ENCODE data around the gene TATDN3.
"Not testable (repeated sequence)": the region's sequence is repeated elsewhere in the genome, so short reads cannot be mapped to it uniquely, and the experiment has no call there.

GRCh38 chr1:212779086-212779485 lies 12.6 kb upstream of the TATDN3 start:
- TF ChIP-seq CTCF, POLR2A (IDR thresholded peaks at IDR 0.05): not testable (repeated sequence)
